Mesenchymal stem cell (in vitro differentiated cells and primary cell): ENCODE results near the gene MYH1.

Experiments used
- DNase-seq: peaks from one replicate; pipeline ENCODE4 v3.0.0-alpha.2; 2013
- H2AFZ ChIP-seq: one replicate; pipeline ENCODE4 v1.6.1; 2013; ENCODE audit warnings: low read depth, mild to moderate bottlenecking, control low read depth, inconsistent platforms, low read length, moderate library complexity
- H2AK5ac ChIP-seq: 2 replicates; pipeline ENCODE4 v1.6.1; 2013; ENCODE audit warnings: low read length, moderate library complexity, mild to moderate bottlenecking, inconsistent platforms; ENCODE audit not compliant: severe bottlenecking
- H2BK120ac ChIP-seq: one replicate; pipeline ENCODE4 v1.6.1; 2013; ENCODE audit warnings: low read depth, mild to moderate bottlenecking, inconsistent platforms, low read length, moderate library complexity
- H2BK12ac ChIP-seq, 2 experiments: one replicate each; pipeline ENCODE4 v1.6.1; 2013; ENCODE audit warnings: inconsistent platforms in 2 of 2, low read length in 2 of 2, mild to moderate bottlenecking in 2 of 2, moderate library complexity in 2 of 2, control low read depth in 1 of 2
- H2BK15ac ChIP-seq: one replicate; pipeline ENCODE4 v1.6.1; 2013; ENCODE audit warnings: mild to moderate bottlenecking, low read depth, inconsistent platforms; ENCODE audit not compliant: poor library complexity, severe bottlenecking
- H2BK5ac ChIP-seq: 2 replicates; pipeline ENCODE4 v1.6.1; 2013; ENCODE audit warnings: low read depth, mild to moderate bottlenecking, low read length, control low read depth, inconsistent platforms; ENCODE audit not compliant: poor library complexity, severe bottlenecking
- H3K14ac ChIP-seq, 2 experiments: one replicate each; pipeline ENCODE4 v1.6.1; 2013; ENCODE audit warnings: inconsistent platforms in 2 of 2, low read length in 2 of 2, control low read depth in 1 of 2, mild to moderate bottlenecking in 1 of 2, moderate library complexity in 1 of 2
- H3K18ac ChIP-seq, 2 experiments: one replicate each; pipeline ENCODE4 v1.6.1; 2013; ENCODE audit warnings: inconsistent platforms in 2 of 2, low read length in 2 of 2, control low read depth in 1 of 2, low read depth in 1 of 2, mild to moderate bottlenecking in 1 of 2
- H3K23ac ChIP-seq, 2 experiments: one replicate each; pipeline ENCODE4 v1.6.1; 2013; ENCODE audit warnings: inconsistent platforms in 2 of 2, low read length in 2 of 2, mild to moderate bottlenecking in 2 of 2, moderate library complexity in 2 of 2, control low read depth in 1 of 2
- H3K27ac ChIP-seq: 2 replicates; pipeline ENCODE4 v1.5.1; 2013; ENCODE audit warnings: mild to moderate bottlenecking, moderate library complexity, low read length, control low read depth, inconsistent platforms; ENCODE audit not compliant: poor library complexity, severe bottlenecking
- H3K27me3 ChIP-seq, 2 experiments: 2 replicates each; pipeline versions ENCODE4 v1.6.1 to v1.7.0; 2013; ENCODE audit warnings: low read length in 2 of 2, mild to moderate bottlenecking in 2 of 2, moderate library complexity in 2 of 2, control low read depth in 1 of 2, inconsistent platforms in 1 of 2; ENCODE audit not compliant: control insufficient read depth in 1 of 2, insufficient read depth in 1 of 2
- H3K36me3 ChIP-seq, 2 experiments: 2 replicates each; pipeline versions ENCODE4 v1.6.1 to v1.7.0; 2013; ENCODE audit warnings: low read length in 2 of 2, control low read depth in 1 of 2, inconsistent platforms in 1 of 2, low read depth in 1 of 2, mild to moderate bottlenecking in 1 of 2; ENCODE audit not compliant: insufficient read depth in 2 of 2, control insufficient read depth in 1 of 2
- H3K4ac ChIP-seq, 2 experiments: one replicate each; pipeline ENCODE4 v1.6.1; 2013; ENCODE audit warnings: inconsistent platforms in 2 of 2, low read length in 2 of 2, mild to moderate bottlenecking in 2 of 2, moderate library complexity in 2 of 2, control low read depth in 1 of 2, low read depth in 1 of 2
- H3K4me1 ChIP-seq: 2 replicates; pipeline ENCODE4 v1.6.1; 2013; ENCODE audit warnings: low read depth, low read length, control low read depth; ENCODE audit not compliant: control insufficient read depth, insufficient read depth
- H3K4me2 ChIP-seq: 2 replicates; pipeline ENCODE4 v1.6.1; 2013; ENCODE audit warnings: low read length, mild to moderate bottlenecking, inconsistent platforms; ENCODE audit not compliant: poor library complexity, severe bottlenecking
- H3K4me3 ChIP-seq, 2 experiments: 2 replicates each; pipeline versions ENCODE4 v1.5.1 to v1.7.0; 2013; ENCODE audit warnings: low read length in 2 of 2, mild to moderate bottlenecking in 2 of 2, control low read depth in 1 of 2, low read depth in 1 of 2; ENCODE audit not compliant: insufficient read depth in 1 of 2
- H3K79me1 ChIP-seq: replicated peaks from 2 replicates; pipeline ENCODE4 v1.6.1; 2013; ENCODE audit warnings: mild to moderate bottlenecking, control low read depth, low read length, inconsistent platforms; ENCODE audit not compliant: poor library complexity, severe bottlenecking
- H3K9ac ChIP-seq: 2 replicates; pipeline ENCODE4 v1.7.0; 2013; ENCODE audit warnings: mild to moderate bottlenecking, low read length, moderate library complexity
- H3K9me3 ChIP-seq: 2 replicates; pipeline ENCODE4 v1.7.0; 2013; ENCODE audit warnings: mild to moderate bottlenecking, low read length; ENCODE audit not compliant: control insufficient read depth
- H4K8ac ChIP-seq: one replicate; pipeline ENCODE4 v1.6.1; 2013; ENCODE audit warnings: inconsistent platforms, mild to moderate bottlenecking, low read length, moderate library complexity
- H4K91ac ChIP-seq: one replicate; pipeline ENCODE4 v1.6.1; 2013; ENCODE audit warnings: mild to moderate bottlenecking, low read length, inconsistent platforms
- WGBS: methylation state at CpG from one replicate; pipeline ENCODE4 v1.1.7; 2013; ENCODE audit warnings: mixed read lengths; 5-methylcytosine and 5-hydroxymethylcytosine counted together

The MYH1 gene

GRCh38 chr17:10458701-10459100 is 59.6 kb downstream of the MYH1 start:
- Histone ChIP-seq H2BK12ac (no peak overlapping the region), H2BK120ac (no peak overlapping the region), H3K14ac (no peak overlapping the region), H3K4ac (no peak overlapping the region), H3K9ac (no peak overlapping the region), H2AFZ (no peak overlapping the region), H4K8ac (no peak overlapping the region), H3K79me1 (no peaks in the 10 kb centered on the region), H3K4me2 (no peak overlapping the region), H3K23ac (no peak overlapping the region), H2BK5ac (no peak overlapping the region), H3K4me1 (no peaks in the 10 kb centered on the region), H4K91ac (no peak overlapping the region), H3K36me3 (no peaks in the 10 kb centered on the region), H2AK5ac (no peak overlapping the region), H3K27me3 (peaks cover 0 to 9% of the 10 kb centered on the region in 2 experiments), H3K18ac (no peak overlapping the region), H2BK15ac (no peak overlapping the region), H3K4me3 (no peak overlapping the region), H3K27ac (no peak overlapping the region), H3K9me3 (no peaks in the 10 kb centered on the region)
- DNase-seq: no peak
- 100% methylated on average over 1 of the region's 3 CpGs for WGBS

GRCh38 chr17:10457952-10458351 is 60.4 kb downstream of the MYH1 start:
- no peak overlapping the region for H2AFZ ChIP-seq
- no peak overlapping the region for H3K14ac ChIP-seq
- H3K79me1 ChIP-seq: no peaks in the 10 kb centered on the region
- H2BK120ac ChIP-seq: no peak overlapping the region
- H2BK5ac ChIP-seq: no peak overlapping the region
- H2AK5ac ChIP-seq: no peak overlapping the region
- DNase-seq: no peak
- no peak overlapping the region for H4K8ac ChIP-seq
- no peak overlapping the region for H3K4ac ChIP-seq
- no peaks in the 10 kb centered on the region for H3K4me1 ChIP-seq
- no peak overlapping the region for H4K91ac ChIP-seq
- no peak overlapping the region for H3K4me3 ChIP-seq
- no peak overlapping the region for H3K27ac ChIP-seq
- H3K36me3 ChIP-seq: no peaks in the 10 kb centered on the region
- no peak overlapping the region for H3K23ac ChIP-seq
- no CpG with 5 or more reads among the region's 1 CpG for WGBS
- no peak overlapping the region for H2BK15ac ChIP-seq
- H3K18ac ChIP-seq: no peak overlapping the region
- no peak overlapping the region for H3K4me2 ChIP-seq
- H3K27me3 ChIP-seq: peaks cover 0 to 9% of the 10 kb centered on the region in 2 experiments
- H3K9me3 ChIP-seq: no peaks in the 10 kb centered on the region
- no peak overlapping the region for H2BK12ac ChIP-seq
- H3K9ac ChIP-seq: no peak overlapping the region

DNA sequence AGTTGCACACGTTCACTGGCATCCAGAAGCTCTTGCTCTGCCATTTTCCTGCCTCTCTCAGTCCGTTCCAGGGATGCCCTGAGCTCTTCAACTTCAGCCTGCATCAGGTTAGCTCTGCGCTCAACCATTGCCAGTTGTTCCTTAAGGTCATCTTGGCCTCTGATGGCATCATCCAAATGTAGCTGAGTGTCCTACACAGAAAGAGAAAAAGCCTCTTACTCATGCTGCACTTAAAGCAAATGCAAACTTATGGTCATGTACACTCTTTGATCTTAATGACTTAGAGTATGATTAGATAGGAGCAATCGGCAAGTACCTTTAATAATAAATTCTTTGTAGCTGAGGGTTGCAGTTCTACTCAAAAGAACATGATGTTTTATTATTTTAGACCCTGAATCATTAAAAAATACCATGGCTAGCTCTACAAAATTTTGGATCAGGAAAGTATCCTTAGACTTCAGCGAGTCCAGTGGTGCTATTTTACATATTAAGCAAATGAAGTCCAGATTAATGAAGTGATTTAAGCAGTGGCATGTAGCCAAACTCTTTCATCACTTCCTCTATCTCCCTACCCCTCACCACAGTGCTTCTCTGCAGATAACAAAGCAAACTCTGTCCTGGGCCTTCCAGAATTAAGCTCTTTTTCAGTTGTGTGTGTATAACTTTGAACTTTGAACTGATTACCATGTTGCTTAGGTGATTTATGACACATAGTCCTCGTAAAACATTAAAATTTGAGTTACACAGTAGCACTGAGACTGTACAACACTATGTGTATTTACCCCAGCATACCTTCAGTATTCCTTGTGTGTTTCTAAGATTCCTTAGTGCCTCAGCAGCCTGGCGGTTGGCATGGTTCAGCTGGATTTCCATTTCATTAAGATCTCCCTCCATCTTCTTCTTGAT is 71.1 kb downstream of the MYH1 start:
- no peaks in the 10 kb centered on the region for H3K79me1 ChIP-seq
- no peak overlapping the region for H4K91ac ChIP-seq
- H3K4me1 ChIP-seq: no peaks in the 10 kb centered on the region
- H3K9me3 ChIP-seq: no peaks in the 10 kb centered on the region
- 77% methylated on average over 5 of the region's 7 CpGs for WGBS
- DNase-seq: no peak
- H3K23ac ChIP-seq: no peak overlapping the region
- H3K4ac ChIP-seq: no peak overlapping the region
- no peak overlapping the region for H3K27ac ChIP-seq
- no peak overlapping the region for H2AK5ac ChIP-seq
- peaks cover 0 to 4% of the 10 kb centered on the region in 2 experiments for H3K27me3 ChIP-seq
- H2BK120ac ChIP-seq: no peak overlapping the region
- no peak overlapping the region for H2AFZ ChIP-seq
- H3K9ac ChIP-seq: no peak overlapping the region
- no peak overlapping the region for H4K8ac ChIP-seq
- no peak overlapping the region for H3K14ac ChIP-seq
- H2BK15ac ChIP-seq: no peak overlapping the region
- no peak overlapping the region for H3K18ac ChIP-seq
- no peaks in the 10 kb centered on the region for H3K36me3 ChIP-seq
- no peak overlapping the region for H2BK5ac ChIP-seq
- no peak overlapping the region for H2BK12ac ChIP-seq
- H3K4me2 ChIP-seq: no peak overlapping the region
- no peak overlapping the region for H3K4me3 ChIP-seq
